DOHH2 (cell line): Measurements from ENCODE around the gene HSH2D.

ENCODE experiments used
- EZH2phosphoT487 ChIP-seq: fragments of 200-600 bp; sonication (generic); IDR thresholded peaks from 2 replicates; pipeline ENCODE4 v1.6.1; 2017; ENCODE audit warnings: borderline replicate concordance, mild to moderate bottlenecking, antibody characterized with exemption, low read length, moderate library complexity, mixed read lengths
- TF ChIP-seq, protein P1 (sequence below): fragments of 200-600 bp; sonication (generic); IDR thresholded peaks from one replicate; pipeline ENCODE4 v1.5.1; 2014; ENCODE audit warnings: antibody characterized with exemption, mild to moderate bottlenecking, low read depth, low read length; ENCODE audit not compliant: poor library complexity, severe bottlenecking

DNA sequence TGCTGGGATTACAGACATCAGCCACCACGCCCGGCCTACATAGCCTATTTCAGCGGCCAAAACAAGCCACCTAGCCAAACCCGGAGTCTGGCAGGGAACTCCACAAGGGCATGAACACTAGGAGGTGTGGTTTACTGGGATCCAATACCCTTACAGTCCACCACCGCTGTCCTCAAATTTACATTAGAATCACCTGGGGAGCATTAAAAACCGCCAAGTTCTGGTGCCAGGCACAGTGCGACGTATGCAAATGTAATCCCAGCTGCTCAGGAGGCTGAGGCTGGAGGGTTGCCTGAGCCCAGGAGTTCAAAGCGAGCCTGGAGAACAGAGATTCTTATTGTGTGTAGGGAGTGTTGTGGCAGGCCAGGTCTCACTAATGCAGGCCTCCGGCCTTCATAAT lies 50.0 kb downstream of the HSH2D start:
- TF ChIP-seq, protein P1, sequence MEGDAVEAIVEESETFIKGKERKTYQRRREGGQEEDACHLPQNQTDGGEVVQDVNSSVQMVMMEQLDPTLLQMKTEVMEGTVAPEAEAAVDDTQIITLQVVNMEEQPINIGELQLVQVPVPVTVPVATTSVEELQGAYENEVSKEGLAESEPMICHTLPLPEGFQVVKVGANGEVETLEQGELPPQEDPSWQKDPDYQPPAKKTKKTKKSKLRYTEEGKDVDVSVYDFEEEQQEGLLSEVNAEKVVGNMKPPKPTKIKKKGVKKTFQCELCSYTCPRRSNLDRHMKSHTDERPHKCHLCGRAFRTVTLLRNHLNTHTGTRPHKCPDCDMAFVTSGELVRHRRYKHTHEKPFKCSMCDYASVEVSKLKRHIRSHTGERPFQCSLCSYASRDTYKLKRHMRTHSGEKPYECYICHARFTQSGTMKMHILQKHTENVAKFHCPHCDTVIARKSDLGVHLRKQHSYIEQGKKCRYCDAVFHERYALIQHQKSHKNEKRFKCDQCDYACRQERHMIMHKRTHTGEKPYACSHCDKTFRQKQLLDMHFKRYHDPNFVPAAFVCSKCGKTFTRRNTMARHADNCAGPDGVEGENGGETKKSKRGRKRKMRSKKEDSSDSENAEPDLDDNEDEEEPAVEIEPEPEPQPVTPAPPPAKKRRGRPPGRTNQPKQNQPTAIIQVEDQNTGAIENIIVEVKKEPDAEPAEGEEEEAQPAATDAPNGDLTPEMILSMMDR = no peak
- no peak for TF ChIP-seq EZH2phosphoT487
